ENCODE results near the gene UBE4A. TPM values are rescaled to one million over a fixed set of nuclear protein-coding genes. Genes with fewer than 3 reads are reported as not detected.

The UBE4A gene
- total RNA-seq, 2 donors from 2014 or later: 50.2 to 57.9 TPM

DNA sequence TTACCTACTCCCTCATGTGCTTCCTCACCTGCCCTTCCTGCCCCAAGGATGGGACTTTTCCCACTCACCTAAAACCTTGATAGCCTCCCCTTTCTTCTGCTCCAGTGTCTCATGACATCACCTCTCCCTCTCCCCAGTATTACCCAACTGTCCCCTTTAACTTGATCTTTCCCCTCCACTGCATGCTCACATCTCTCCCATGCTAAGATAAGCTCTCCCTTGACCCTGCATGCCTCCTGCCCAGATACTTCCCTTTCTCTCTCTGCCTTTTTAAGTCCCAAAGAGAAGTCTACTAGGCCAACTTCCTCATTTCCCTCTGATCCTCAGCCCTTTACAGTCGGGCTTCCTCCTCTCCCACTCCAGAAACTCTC is 40.1 kb upstream of the UBE4A start:
- peaks cover 2% of the 10 kb centered on the region for H3K4me1 ChIP-seq (replicated peaks)
- TF ChIP-seq, protein P1, sequence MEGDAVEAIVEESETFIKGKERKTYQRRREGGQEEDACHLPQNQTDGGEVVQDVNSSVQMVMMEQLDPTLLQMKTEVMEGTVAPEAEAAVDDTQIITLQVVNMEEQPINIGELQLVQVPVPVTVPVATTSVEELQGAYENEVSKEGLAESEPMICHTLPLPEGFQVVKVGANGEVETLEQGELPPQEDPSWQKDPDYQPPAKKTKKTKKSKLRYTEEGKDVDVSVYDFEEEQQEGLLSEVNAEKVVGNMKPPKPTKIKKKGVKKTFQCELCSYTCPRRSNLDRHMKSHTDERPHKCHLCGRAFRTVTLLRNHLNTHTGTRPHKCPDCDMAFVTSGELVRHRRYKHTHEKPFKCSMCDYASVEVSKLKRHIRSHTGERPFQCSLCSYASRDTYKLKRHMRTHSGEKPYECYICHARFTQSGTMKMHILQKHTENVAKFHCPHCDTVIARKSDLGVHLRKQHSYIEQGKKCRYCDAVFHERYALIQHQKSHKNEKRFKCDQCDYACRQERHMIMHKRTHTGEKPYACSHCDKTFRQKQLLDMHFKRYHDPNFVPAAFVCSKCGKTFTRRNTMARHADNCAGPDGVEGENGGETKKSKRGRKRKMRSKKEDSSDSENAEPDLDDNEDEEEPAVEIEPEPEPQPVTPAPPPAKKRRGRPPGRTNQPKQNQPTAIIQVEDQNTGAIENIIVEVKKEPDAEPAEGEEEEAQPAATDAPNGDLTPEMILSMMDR (IDR thresholded peaks at IDR 0.05): no peak
- TF ChIP-seq POLR2A (IDR thresholded peaks at IDR 0.05) (no peak), POLR2AphosphoS5 (IDR thresholded peaks at IDR 0.05) (no peak)
- DNase-seq (ENCODE audit: low spot score): no peak
- no peaks in the 10 kb centered on the region for H3K27me3 ChIP-seq (replicated peaks; ENCODE audit: insufficient read depth)
- no peak overlapping the region for H3K27ac ChIP-seq
- WGBS: 71% methylated on average over 1 of the region's 1 CpG
- intact Hi-C loops (cut with DNase I): no loop called here
- no peaks in the 10 kb centered on the region for H3K9me3 ChIP-seq
- no peaks in the 10 kb centered on the region for H3K36me3 ChIP-seq
- no peak overlapping the region for H3K4me3 ChIP-seq

DNA sequence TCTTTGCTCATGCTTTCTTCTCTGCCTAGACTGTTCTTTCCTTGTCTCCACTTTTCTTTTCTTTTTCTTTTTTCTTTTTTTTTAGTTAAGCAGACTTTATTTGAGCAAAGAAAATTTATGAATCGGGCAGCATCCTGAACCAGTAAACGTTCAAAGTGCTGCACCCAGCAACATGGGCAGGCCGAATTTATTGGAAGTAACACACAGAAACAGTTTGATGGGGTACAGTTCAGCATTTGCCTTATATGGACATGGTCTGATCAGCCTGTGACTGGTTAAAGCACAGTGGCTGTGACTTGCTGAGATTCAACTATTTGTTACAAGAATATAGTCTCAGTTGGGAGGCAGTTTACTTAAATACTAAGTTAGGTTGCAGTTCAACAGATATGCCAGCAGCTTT is 38.9 kb upstream of the UBE4A start:
- no peaks in the 10 kb centered on the region for H3K9me3 ChIP-seq
- no peak for DNase-seq (ENCODE audit: low spot score)
- 83% methylated on average over 3 of the region's 3 CpGs for WGBS
- no peak overlapping the region for H3K4me3 ChIP-seq
- intact Hi-C loops (cut with DNase I): no loop called here
- H3K36me3 ChIP-seq: no peaks in the 10 kb centered on the region
- TF ChIP-seq POLR2A (IDR thresholded peaks at IDR 0.05): no peak
- TF ChIP-seq POLR2AphosphoS5 (IDR thresholded peaks at IDR 0.05): no peak
- TF ChIP-seq, protein P1 (IDR thresholded peaks at IDR 0.05): no peak
- peaks cover 2% of the 10 kb centered on the region for H3K4me1 ChIP-seq (replicated peaks)
- H3K27ac ChIP-seq: no peak overlapping the region
- no peaks in the 10 kb centered on the region for H3K27me3 ChIP-seq (replicated peaks; ENCODE audit: insufficient read depth)

DNA sequence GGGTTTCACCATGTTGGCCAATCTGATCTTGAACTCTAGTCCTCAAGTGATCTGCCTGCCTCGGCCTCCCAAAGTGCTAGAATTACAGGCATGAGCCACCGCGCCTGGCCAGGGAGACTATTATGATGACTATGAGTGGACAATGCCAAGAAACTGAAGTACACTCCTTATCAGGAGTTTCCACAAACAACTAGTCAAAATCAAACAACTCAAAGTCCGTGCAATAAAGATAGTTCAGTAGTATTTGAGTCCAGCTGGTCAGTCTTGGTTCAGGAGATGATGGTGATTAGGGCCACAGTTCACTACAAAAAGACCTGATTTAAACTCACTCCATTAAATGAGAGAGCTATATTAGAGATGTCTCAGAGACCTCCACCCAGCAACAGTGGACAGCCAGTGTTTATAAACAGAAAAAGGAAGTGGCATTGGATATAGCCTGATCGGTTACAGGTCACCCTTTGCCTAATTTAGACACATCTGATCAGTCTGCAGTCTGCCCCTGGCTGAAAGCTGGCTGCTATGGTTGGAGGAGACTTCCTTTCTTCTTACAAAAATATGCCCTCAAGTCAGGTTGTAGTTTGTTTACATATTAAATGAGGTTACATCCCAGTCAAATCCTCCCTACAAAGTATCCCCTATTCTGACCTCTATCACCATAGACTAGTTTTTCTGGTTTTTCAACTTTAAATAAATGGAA is 37.9 kb upstream of the UBE4A start:
- WGBS: 59% methylated on average over 5 of the region's 5 CpGs
- intact Hi-C loops (cut with DNase I): no loop called here

DNA sequence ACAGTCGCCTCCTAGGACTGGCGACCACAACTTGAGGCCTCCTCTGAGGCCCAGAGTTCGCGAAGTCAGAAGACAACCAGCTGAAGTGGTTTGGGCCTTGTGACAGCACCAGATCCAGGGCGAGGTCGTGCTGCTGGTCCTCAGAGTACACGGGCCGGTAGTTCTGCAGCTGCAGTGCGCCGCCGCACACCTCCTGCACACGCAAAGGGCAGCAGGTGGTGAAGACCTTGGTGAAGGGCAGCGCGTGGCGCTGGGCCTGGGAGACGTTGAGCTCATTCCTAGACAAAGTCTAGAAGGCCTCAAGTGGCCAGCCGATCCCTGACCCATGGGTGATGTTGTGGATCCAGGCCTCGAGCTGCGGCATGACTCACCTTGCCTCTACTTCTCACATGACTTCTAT is 36.7 kb upstream of the UBE4A start:
- H3K4me1 ChIP-seq (replicated peaks): no peaks in the 10 kb centered on the region
- TF ChIP-seq, protein P1 (IDR thresholded peaks at IDR 0.05): no peak
- no peak for TF ChIP-seq POLR2A (IDR thresholded peaks at IDR 0.05)
- TF ChIP-seq POLR2AphosphoS5 (IDR thresholded peaks at IDR 0.05): no peak
- H3K27me3 ChIP-seq (replicated peaks; ENCODE audit: insufficient read depth): no peaks in the 10 kb centered on the region
- H3K36me3 ChIP-seq: no peaks in the 10 kb centered on the region
- WGBS: 96% methylated on average over 19 of the region's 19 CpGs
- intact Hi-C loops (cut with DNase I): no loop called here
- H3K4me3 ChIP-seq: no peak overlapping the region
- H3K27ac ChIP-seq: no peak overlapping the region
- DNase-seq (ENCODE audit: low spot score): no peak
- H3K9me3 ChIP-seq: no peaks in the 10 kb centered on the region

More for the DNA sequence above, 37.9 kb upstream of the UBE4A start:
- no peak overlapping the region for H3K4me3 ChIP-seq
- no peaks in the 10 kb centered on the region for H3K4me1 ChIP-seq (replicated peaks)
- no peaks in the 10 kb centered on the region for H3K9me3 ChIP-seq
- H3K27me3 ChIP-seq (replicated peaks; ENCODE audit: insufficient read depth): no peaks in the 10 kb centered on the region
- TF ChIP-seq, protein P1 (IDR thresholded peaks at IDR 0.05): no peak
- TF ChIP-seq POLR2A (IDR thresholded peaks at IDR 0.05): no peak
- no peak for TF ChIP-seq POLR2AphosphoS5 (IDR thresholded peaks at IDR 0.05)
- H3K27ac ChIP-seq: no peak overlapping the region
- no peaks in the 10 kb centered on the region for H3K36me3 ChIP-seq
- DNase-seq (ENCODE audit: low spot score): no peak

DNA sequence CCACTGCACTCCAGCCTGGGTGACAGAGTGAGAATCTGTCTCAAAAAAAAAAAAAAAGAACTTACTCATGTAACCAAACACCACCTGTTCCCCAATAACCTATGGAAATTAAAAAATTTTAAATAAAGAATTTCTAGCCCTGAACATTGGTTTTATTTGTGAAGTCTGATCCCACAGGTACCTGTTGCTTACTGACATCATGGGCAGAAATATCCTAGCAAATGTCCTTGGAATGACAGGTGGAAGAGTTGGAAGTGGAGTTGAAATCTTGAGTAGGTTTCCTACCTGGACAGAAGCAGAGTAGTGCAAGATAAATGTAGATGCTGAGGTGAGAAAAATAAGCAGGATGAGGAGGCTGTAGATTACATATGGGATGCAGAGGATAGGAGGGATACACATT is 34.1 kb upstream of the UBE4A start:
- Histone ChIP-seq H3K36me3 (no peaks in the 10 kb centered on the region), H3K4me1 (replicated peaks) (no peaks in the 10 kb centered on the region), H3K4me3 (no peak overlapping the region), H3K27me3 (replicated peaks; ENCODE audit: insufficient read depth) (no peaks in the 10 kb centered on the region), H3K27ac (no peak overlapping the region), H3K9me3 (no peaks in the 10 kb centered on the region)
- no peak for DNase-seq (ENCODE audit: low spot score)
- intact Hi-C loops (cut with DNase I): no loop called here
- TF ChIP-seq, protein P1 (IDR thresholded peaks at IDR 0.05): no peak
- TF ChIP-seq POLR2A (IDR thresholded peaks at IDR 0.05) (no peak), POLR2AphosphoS5 (IDR thresholded peaks at IDR 0.05) (no peak)
